Stomach (tissue), 4 donors: Measurements from ENCODE around the gene SNPH.

Experiments used
- CTCF ChIP-seq, 7 experiments: fragments of 450-650 bp in 4 of 7; fragments of 200-600 bp in 3 of 7; sonication (generic) in 3 of 7; IDR thresholded peaks; one replicate each; pipeline ENCODE4 v1.5.1; 2016 to 2019; ENCODE audit warnings: antibody characterized with exemption in 7 of 7, control low read depth in 2 of 7, mild to moderate bottlenecking in 1 of 7
- POLR2A ChIP-seq, 4 donors: fragments of 450-650 bp; IDR thresholded peaks; one replicate each; pipeline ENCODE4 v1.6.1; 2016; ENCODE audit warnings: antibody characterized with exemption in 4 of 4, control low read depth in 2 of 4, mild to moderate bottlenecking in 1 of 4, moderate library complexity in 1 of 4
- POLR2AphosphoS5 ChIP-seq, 3 donors: sonication (generic); formaldehyde crosslinking; IDR thresholded peaks; one replicate each; pipeline ENCODE4 v1.6.1; 2016; ENCODE audit warnings: antibody characterized with exemption in 3 of 3

DNA sequence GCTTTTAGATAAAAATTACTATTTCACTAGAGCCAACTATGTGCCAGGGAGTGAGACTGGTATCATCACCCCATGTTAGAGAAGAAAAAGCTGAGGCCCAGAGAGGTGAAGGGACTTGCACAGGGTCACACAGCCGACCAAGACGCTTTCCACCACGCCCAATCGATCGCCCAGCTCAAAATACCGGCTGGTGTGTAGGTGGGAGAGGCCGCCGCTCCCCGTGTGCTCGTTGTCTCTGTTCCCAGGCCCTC, 253 bp upstream of the SNPH start:
- no peak for TF ChIP-seq CTCF (IDR thresholded peaks at IDR 0.05)
- no peak for TF ChIP-seq POLR2A (IDR thresholded peaks at IDR 0.05)
- TF ChIP-seq POLR2AphosphoS5 (IDR thresholded peaks at IDR 0.05): no peak
